Neural progenitor cell (in vitro differentiated cells): ENCODE measurements around the gene PLXNC1. TPM values are rescaled to one million over a fixed set of nuclear protein-coding genes. Genes with fewer than 3 reads are reported as not detected.

Source experiments
- DNase-seq: peaks from one replicate; pipeline ENCODE4 v3.0.0-alpha.2; 2016; ENCODE audit warnings: low spot score
- H2AFZ ChIP-seq: fragments of 200-600 bp; sonication (generic); replicated peaks from 2 replicates; pipeline ENCODE4 v1.6.1; 2016; ENCODE audit warnings: antibody characterized with exemption
- H3F3A ChIP-seq: fragments of 200-600 bp; sonication (generic); 2 replicates; pipeline ENCODE4 v1.6.1; 2016; ENCODE audit warnings: antibody characterized with exemption, low read depth
- H3K27ac ChIP-seq: fragments of 200-600 bp; sonication (generic); 2 replicates; pipeline ENCODE4 v1.5.1; 2016; ENCODE audit warnings: mild to moderate bottlenecking
- H3K27me3 ChIP-seq: fragments of 200-600 bp; sonication (generic); 2 replicates; pipeline ENCODE4 v1.6.1; 2016; ENCODE audit warnings: mild to moderate bottlenecking, moderate library complexity
- H3K36me3 ChIP-seq: fragments of 200-600 bp; sonication (generic); 2 replicates; pipeline ENCODE4 v1.5.1; 2016
- H3K4me1 ChIP-seq: fragments of 200-600 bp; sonication (generic); 2 replicates; pipeline ENCODE4 v1.6.1; 2016; ENCODE audit warnings: mixed run types
- H3K4me2 ChIP-seq: fragments of 200-600 bp; sonication (generic); 2 replicates; pipeline ENCODE4 v1.6.1; 2016
- H3K4me3 ChIP-seq: fragments of 200-600 bp; sonication (generic); 2 replicates; pipeline ENCODE4 v1.5.1; 2016
- H3K79me2 ChIP-seq: fragments of 200-600 bp; sonication (generic); 2 replicates; pipeline ENCODE4 v1.6.1; 2016; ENCODE audit warnings: low read depth
- H3K9ac ChIP-seq: fragments of 200-600 bp; sonication (generic); 2 replicates; pipeline ENCODE4 v1.6.1; 2016
- H3K9me3 ChIP-seq: fragments of 200-600 bp; sonication (generic); 2 replicates; pipeline ENCODE4 v1.5.1; 2016; ENCODE audit warnings: low read depth
- H4K20me1 ChIP-seq: fragments of 200-600 bp; sonication (generic); 2 replicates; pipeline ENCODE4 v1.6.1; 2016; ENCODE audit warnings: low read depth
- H3K27ac Mint-ChIP-seq: 3 replicates; pipeline ENCODE4 v1.8.0; 2021; ENCODE audit warnings: mixed read lengths
- H3K27me3 Mint-ChIP-seq: 2 replicates; pipeline ENCODE4 v1.8.0; 2022; ENCODE audit warnings: low read depth, mild to moderate bottlenecking, inconsistent platforms, moderate library complexity, mixed read lengths; ENCODE audit not compliant: insufficient read depth
- H3K36me3 Mint-ChIP-seq: 3 replicates; pipeline ENCODE4 v1.8.0; 2021; ENCODE audit warnings: mixed read lengths
- H3K4me1 Mint-ChIP-seq: 3 replicates; pipeline ENCODE4 v1.8.0; 2021; ENCODE audit warnings: mixed read lengths
- H3K4me3 Mint-ChIP-seq: 3 replicates; pipeline ENCODE4 v1.8.0; 2021; ENCODE audit warnings: mild to moderate bottlenecking, moderate library complexity, mixed read lengths
- H3K9me3 Mint-ChIP-seq: 3 replicates; pipeline ENCODE4 v1.8.0; 2020; ENCODE audit warnings: mixed read lengths
- CTCF ChIP-seq: fragments of 200-600 bp; sonication (generic); IDR thresholded peaks from 2 replicates; pipeline ENCODE4 v1.5.1; 2017; ENCODE audit warnings: antibody characterized with exemption, mild to moderate bottlenecking
- EZH2 ChIP-seq: fragments of 200-600 bp; sonication (generic); IDR thresholded peaks from 2 replicates; pipeline ENCODE4 v1.6.1; 2017; ENCODE audit warnings: antibody characterized with exemption, mild to moderate bottlenecking, moderate library complexity
- EZH2phosphoT487 ChIP-seq: fragments of 200-600 bp; sonication (generic); IDR thresholded peaks from 2 replicates; pipeline ENCODE4 v1.6.1; 2017; ENCODE audit warnings: antibody characterized with exemption
- total RNA-seq: library from RNA; depleted of rRNA; stranded (reverse); fragments of >200 nt; gene quantifications from 2 replicates; pipeline ENCODE4 v1.2.3, GENCODE V29; 2015; ENCODE audit warnings: low replicate concordance

PLXNC1 gene
- total RNA-seq, 1 donor from 2014 or later: 16.7 TPM

- TF ChIP-seq EZH2phosphoT487 (no peak), EZH2 (no peak), CTCF (no peak)
- H3K9ac ChIP-seq: no peak overlapping the region
- no peaks in the 10 kb centered on the region for H3K4me1 ChIP-seq
- no peak overlapping the region for H3K4me3 ChIP-seq
- H3K36me3 ChIP-seq: no peaks in the 10 kb centered on the region
- H3K79me2 ChIP-seq: no peaks in the 10 kb centered on the region
- no peak overlapping the region for H3K27ac ChIP-seq
- H2AFZ ChIP-seq: no peak overlapping the region
- Mint-ChIP-seq H3K9me3 (no peaks in the 10 kb centered on the region), H3K4me1 (peaks cover 36% of the 10 kb centered on the region), H3K27me3 (peaks cover 15% of the 10 kb centered on the region), H3K36me3 (no peaks in the 10 kb centered on the region), H3K4me3 (no peak overlapping the region), H3K27ac (no peak overlapping the region)
- H3K27me3 ChIP-seq: peaks cover 36% of the 10 kb centered on the region
- peaks cover 5% of the 10 kb centered on the region for H4K20me1 ChIP-seq
- H3K4me2 ChIP-seq: no peak overlapping the region
- no peak for DNase-seq
- H3K9me3 ChIP-seq: no peaks in the 10 kb centered on the region
- H3F3A ChIP-seq: peaks cover 25% of the 10 kb centered on the region
These were observed 3.6 kb upstream of the PLXNC1 start for GRCh38 chr12:94144781-94145180.

GRCh38 chr12:94145191-94145983, 3.0 kb upstream of the PLXNC1 start:
- Histone ChIP-seq H3K9me3 (no peaks in the 10 kb centered on the region), H3K27ac (no peak overlapping the region), H3K36me3 (no peaks in the 10 kb centered on the region), H2AFZ (no peak overlapping the region), H4K20me1 (peaks cover 10% of the 10 kb centered on the region), H3F3A (peaks cover 29% of the 10 kb centered on the region), H3K9ac (no peak overlapping the region), H3K4me3 (no peak overlapping the region), H3K27me3 (peaks cover 42% of the 10 kb centered on the region), H3K79me2 (no peaks in the 10 kb centered on the region), H3K4me1 (no peaks in the 10 kb centered on the region), H3K4me2 (no peak overlapping the region)
- H3K9me3 Mint-ChIP-seq: no peaks in the 10 kb centered on the region
- peak; percentile 21 for DNase-seq
- TF ChIP-seq CTCF (peak; percentile 47), EZH2phosphoT487 (no peak), EZH2 (no peak)
- H3K4me3 Mint-ChIP-seq: no peak overlapping the region
- no peaks in the 10 kb centered on the region for H3K36me3 Mint-ChIP-seq
- peaks cover 38% of the 10 kb centered on the region for H3K4me1 Mint-ChIP-seq
- H3K27me3 Mint-ChIP-seq: peaks cover 18% of the 10 kb centered on the region
- H3K27ac Mint-ChIP-seq: peak overlapping the region; percentile 1

GRCh38 chr12:94146166-94146936, 2.0 kb upstream of the PLXNC1 start:
- no peaks in the 10 kb centered on the region for H3K36me3 Mint-ChIP-seq
- peaks cover 51% of the 10 kb centered on the region for H3K27me3 ChIP-seq
- H3F3A ChIP-seq: peaks cover 36% of the 10 kb centered on the region
- peaks cover 18% of the 10 kb centered on the region for H3K27me3 Mint-ChIP-seq
- no peaks in the 10 kb centered on the region for H3K9me3 Mint-ChIP-seq
- H3K4me1 ChIP-seq: peaks cover 5% of the 10 kb centered on the region
- no peaks in the 10 kb centered on the region for H3K79me2 ChIP-seq
- no peak overlapping the region for H3K27ac ChIP-seq
- no peak for TF ChIP-seq EZH2
- TF ChIP-seq EZH2phosphoT487: no peak
- TF ChIP-seq CTCF: no peak
- H3K4me2 ChIP-seq: no peak overlapping the region
- H3K4me1 Mint-ChIP-seq: peaks cover 46% of the 10 kb centered on the region
- no peak for DNase-seq
- no peaks in the 10 kb centered on the region for H3K9me3 ChIP-seq
- peak overlapping the region; percentile 46 for H3K27ac Mint-ChIP-seq
- H3K36me3 ChIP-seq: no peaks in the 10 kb centered on the region
- no peak overlapping the region for H3K4me3 ChIP-seq
- H2AFZ ChIP-seq: no peak overlapping the region
- peak overlapping the region; percentile 85 for H3K4me3 Mint-ChIP-seq
- H4K20me1 ChIP-seq: peaks cover 20% of the 10 kb centered on the region
- no peak overlapping the region for H3K9ac ChIP-seq
